Stimulated activated memory B cell treated with anti-CD40 and anti-IgM and Interleukin-4, amounts not matched to agents 10 μg/mL and 1 μg/mL and 100 μg/mL, for 72 hours (primary cell): Measurements from ENCODE around the gene CENPL.
"Not testable (repeated sequence)": the region's sequence is repeated elsewhere in the genome, so short reads cannot be mapped to it uniquely, and the experiment has no call there.

ENCODE experiments used
- ATAC-seq: fragments of 150-1000 bp; cut with Tn5 transposase; 2 replicates; pipeline ENCODE4 v1.10.0; 2021
- H3K27ac Mint-ChIP-seq: one replicate; pipeline ENCODE4 v1.8.0; 2022; ENCODE audit warnings: mild to moderate bottlenecking, mixed read lengths
- H3K27me3 Mint-ChIP-seq: one replicate; pipeline ENCODE4 v1.8.0; 2022; ENCODE audit warnings: mixed read lengths
- H3K36me3 Mint-ChIP-seq: one replicate; pipeline ENCODE4 v1.8.0; 2022; ENCODE audit warnings: mixed read lengths
- H3K4me1 Mint-ChIP-seq: one replicate; pipeline ENCODE4 v1.8.0; 2022; ENCODE audit warnings: mixed read lengths
- H3K4me3 Mint-ChIP-seq: one replicate; pipeline ENCODE4 v1.8.0; 2022; ENCODE audit warnings: mild to moderate bottlenecking, moderate library complexity, mixed read lengths
- H3K9me3 Mint-ChIP-seq: one replicate; pipeline ENCODE4 v1.8.0; 2022; ENCODE audit warnings: mixed read lengths

CENPL gene

DNA sequence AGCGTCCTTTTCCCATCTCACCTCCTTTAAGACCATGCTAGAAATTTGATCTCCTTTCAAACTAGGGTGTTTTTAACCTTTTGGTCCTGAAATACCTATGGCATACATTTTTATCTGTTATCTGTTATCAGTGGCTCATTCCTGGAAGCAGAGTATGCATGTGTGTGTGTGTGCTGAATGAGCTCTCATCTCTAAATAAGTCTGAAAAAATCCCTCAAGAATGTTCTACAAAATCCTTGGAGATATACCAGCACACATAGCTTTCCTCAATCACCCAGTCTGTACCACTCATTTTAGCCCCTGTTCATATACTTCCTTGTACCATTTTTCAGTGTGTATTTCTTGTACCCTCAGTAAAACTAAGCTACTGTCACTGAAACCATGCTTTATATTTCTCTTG, 6.2 kb downstream of the CENPL start:
- Mint-ChIP-seq H3K27ac (no peak overlapping the region), H3K4me3 (no peak overlapping the region)

DNA sequence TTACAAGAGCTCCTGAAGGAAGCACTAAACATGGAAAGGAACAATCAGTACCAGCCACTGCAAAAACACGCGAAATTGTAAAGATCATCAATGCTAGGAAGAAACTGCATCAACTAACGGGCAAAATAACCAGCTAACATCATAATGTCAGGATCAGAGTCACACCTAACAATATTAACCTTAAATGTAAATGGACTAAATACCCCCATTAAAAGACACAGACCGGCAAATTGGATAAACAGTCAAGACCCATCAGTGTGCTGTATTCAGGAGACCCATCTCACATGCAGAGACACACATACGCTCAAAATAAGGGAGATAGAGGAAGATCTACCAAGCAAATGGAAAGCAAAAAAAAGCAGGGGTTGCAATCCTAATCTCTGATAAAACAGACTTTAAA, 11.0 kb downstream of the CENPL start:
- peaks cover 65% of the 10 kb centered on the region for H3K36me3 Mint-ChIP-seq

More for the DNA sequence above, 6.2 kb downstream of the CENPL start:
- Mint-ChIP-seq H3K36me3 (peaks cover 58% of the 10 kb centered on the region), H3K9me3 (peaks cover 5% of the 10 kb centered on the region), H3K4me1 (peaks cover 50% of the 10 kb centered on the region), H3K27me3 (no peaks in the 10 kb centered on the region)
- no peak for ATAC-seq

DNA sequence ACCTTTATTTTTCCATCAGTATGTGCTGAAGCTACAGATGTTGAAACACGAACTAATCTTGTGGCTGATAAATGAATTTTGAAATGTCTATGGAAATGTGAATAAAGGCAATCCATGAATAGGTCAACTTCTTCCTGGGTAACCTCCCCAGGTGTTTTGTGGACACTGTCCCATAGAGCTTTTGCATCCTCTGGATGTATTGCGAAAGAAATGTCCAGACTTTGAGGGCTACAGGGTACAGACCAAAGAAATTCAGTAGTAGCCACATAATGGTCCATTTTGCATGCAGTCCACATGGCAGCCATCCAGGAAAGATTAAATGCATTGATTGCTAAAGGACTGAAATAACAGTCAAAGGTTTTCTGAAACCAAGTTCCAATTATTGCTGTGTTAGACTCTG, 21.7 kb downstream of the CENPL start:
- ATAC-seq: no peak
- Mint-ChIP-seq H3K36me3 (peaks cover 46% of the 10 kb centered on the region), H3K27me3 (no peaks in the 10 kb centered on the region), H3K4me3 (no peak overlapping the region), H3K9me3 (no peaks in the 10 kb centered on the region), H3K27ac (no peak overlapping the region), H3K4me1 (no peaks in the 10 kb centered on the region)

More for the DNA sequence above, 11.0 kb downstream of the CENPL start:
- ATAC-seq, H3K9me3 Mint-ChIP-seq, H3K27ac Mint-ChIP-seq, H3K27me3 Mint-ChIP-seq, H3K4me3 Mint-ChIP-seq: not testable (repeated sequence)
- H3K4me1 Mint-ChIP-seq: peaks cover 34% of the 10 kb centered on the region

DNA sequence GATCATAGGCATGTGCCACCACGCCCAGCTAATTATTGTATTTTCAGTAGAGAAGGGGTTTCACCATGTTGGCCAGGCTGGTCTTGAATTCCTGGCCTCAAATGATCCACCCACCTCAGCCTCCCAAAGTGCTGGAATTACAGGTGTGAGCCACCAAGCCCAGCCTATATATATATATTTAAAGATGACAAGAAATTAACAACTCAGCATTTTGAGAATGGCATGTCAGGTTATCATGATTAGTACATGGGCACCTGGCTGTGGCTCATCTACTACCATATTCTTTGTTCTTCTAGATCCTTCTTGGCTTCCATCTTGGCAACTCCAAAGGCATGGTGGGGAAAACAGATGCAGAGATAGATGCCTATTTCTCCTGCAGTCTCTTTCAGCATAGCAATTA, 24.7 kb downstream of the CENPL start:
- not testable (repeated sequence) for H3K4me1 Mint-ChIP-seq, H3K4me3 Mint-ChIP-seq, H3K27me3 Mint-ChIP-seq, H3K9me3 Mint-ChIP-seq, H3K27ac Mint-ChIP-seq, ATAC-seq
- H3K36me3 Mint-ChIP-seq: peaks cover 38% of the 10 kb centered on the region

DNA sequence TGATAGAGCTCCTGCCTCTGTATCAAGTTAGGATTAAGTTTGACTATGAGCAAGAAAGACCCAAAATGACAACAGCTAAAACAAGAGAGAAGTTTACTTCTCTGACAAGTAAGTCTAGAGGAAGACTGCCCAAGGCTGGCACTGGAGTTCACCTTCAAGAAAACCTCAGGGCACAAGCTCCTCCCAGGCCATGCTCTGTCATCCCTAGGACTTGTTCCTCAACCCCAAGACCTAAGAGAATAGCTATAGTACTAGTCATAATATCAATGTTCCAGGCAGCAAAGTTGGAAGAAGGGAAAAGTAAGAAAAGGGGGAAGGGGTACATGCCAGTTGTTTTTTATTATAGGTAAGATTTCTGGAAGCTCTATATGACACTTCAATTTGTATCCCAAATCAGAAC, 26.6 kb downstream of the CENPL start:
- H3K4me1 Mint-ChIP-seq: no peaks in the 10 kb centered on the region
- peaks cover 27% of the 10 kb centered on the region for H3K36me3 Mint-ChIP-seq
- H3K27me3 Mint-ChIP-seq: no peaks in the 10 kb centered on the region
- H3K27ac Mint-ChIP-seq: no peak overlapping the region
- no peak overlapping the region for H3K4me3 Mint-ChIP-seq
- ATAC-seq: no peak
- H3K9me3 Mint-ChIP-seq: no peaks in the 10 kb centered on the region

DNA sequence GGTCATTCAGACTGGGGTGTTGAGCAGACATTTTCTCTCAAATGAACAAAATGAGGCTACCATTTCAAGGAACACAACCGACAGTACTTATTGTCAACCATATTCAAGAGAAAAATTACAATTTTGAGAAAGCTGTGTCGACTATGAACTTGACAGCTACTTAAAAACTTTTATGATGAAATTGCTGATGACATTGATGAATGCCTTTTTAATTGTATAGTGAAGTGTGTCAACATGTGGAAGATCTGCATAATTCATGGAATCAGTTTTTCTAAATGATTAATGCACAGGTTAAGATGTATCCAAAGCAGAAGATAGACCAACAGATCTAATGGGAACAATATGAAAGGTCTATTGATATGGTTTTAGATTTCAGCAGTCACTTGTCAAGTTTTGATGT, 34.8 kb downstream of the CENPL start:
- Mint-ChIP-seq H3K9me3 (no peaks in the 10 kb centered on the region), H3K27ac (no peak overlapping the region), H3K27me3 (no peaks in the 10 kb centered on the region), H3K4me1 (no peaks in the 10 kb centered on the region), H3K36me3 (peaks cover 21% of the 10 kb centered on the region), H3K4me3 (no peak overlapping the region)
- ATAC-seq: no peak

DNA sequence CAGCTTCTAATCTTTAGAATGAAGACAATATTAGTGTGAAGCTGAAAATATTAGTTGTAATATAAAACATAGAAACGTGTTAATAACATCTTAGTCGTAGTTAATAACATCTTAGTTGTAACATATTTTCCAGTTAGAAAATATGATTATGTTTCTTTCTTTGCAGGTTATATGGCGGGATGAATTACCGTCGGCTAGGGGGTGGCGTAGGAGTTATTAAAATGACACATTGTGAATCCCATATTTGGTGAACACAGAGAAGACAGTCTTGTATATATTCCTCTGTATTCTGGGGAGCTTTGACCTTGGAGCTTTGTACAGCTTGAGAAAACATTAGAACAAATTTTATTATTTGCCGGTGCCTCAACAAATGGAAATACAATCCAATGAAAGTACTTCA, 39.7 kb downstream of the CENPL start:
- H3K36me3 Mint-ChIP-seq: peaks cover 48% of the 10 kb centered on the region
- H3K27ac Mint-ChIP-seq: no peak overlapping the region
- H3K4me1 Mint-ChIP-seq: no peaks in the 10 kb centered on the region
- ATAC-seq: no peak
- H3K9me3 Mint-ChIP-seq: no peaks in the 10 kb centered on the region
- no peak overlapping the region for H3K4me3 Mint-ChIP-seq
- no peaks in the 10 kb centered on the region for H3K27me3 Mint-ChIP-seq

DNA sequence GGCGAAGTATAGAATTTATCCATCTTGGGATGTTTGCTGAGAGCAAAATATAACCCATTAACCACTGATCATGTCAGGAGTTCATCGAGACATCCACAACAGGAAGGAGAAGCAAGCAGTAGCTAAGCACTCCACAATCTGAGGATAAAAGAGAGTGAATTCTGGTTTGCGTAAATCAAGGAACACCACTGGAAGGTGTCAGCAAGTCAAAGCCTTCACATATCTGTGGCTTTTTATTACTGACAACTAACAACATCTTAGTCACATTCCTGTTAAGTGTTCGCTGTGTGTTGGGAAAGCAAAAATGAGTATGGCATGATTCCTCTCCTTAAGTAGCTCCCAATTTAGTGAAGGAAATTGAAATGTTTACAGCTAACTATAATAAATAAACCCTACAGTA, 44.7 kb downstream of the CENPL start:
- Mint-ChIP-seq H3K27me3 (no peaks in the 10 kb centered on the region), H3K9me3 (no peaks in the 10 kb centered on the region), H3K27ac (no peak overlapping the region), H3K36me3 (peaks cover 69% of the 10 kb centered on the region), H3K4me3 (no peak overlapping the region), H3K4me1 (no peaks in the 10 kb centered on the region)
- ATAC-seq: no peak

DNA sequence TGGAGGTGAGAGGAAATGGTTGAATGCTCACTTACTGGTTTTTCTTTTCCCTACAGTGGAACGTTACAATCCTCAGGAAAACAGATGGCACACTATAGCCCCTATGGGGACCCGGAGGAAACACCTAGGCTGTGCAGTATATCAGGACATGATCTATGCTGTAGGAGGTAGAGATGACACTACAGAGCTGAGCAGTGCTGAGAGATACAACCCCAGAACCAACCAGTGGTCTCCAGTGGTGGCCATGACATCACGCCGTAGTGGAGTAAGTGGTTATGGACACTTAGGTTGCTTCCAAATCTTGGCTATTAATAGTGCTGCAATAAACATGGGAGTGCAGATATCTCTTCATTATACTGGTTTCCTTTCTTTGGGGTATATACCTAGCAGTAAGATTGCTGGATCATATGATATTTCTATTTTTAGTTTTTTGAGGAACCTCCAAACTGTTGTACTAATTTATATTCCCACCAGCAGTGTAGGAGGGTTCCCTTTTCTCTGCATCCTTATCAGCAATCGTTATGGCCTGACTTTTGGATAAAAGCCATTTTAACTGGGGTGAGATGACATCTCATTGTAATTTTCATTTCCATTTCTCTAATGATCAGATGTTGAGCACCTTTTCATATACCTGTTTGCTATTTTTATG, 49.0 kb downstream of the CENPL start:
- H3K4me3 Mint-ChIP-seq: no peak overlapping the region
- H3K27me3 Mint-ChIP-seq: no peaks in the 10 kb centered on the region
- H3K9me3 Mint-ChIP-seq: no peaks in the 10 kb centered on the region
- H3K36me3 Mint-ChIP-seq: peaks cover 59% of the 10 kb centered on the region
- no peak for ATAC-seq
- no peak overlapping the region for H3K27ac Mint-ChIP-seq
- no peaks in the 10 kb centered on the region for H3K4me1 Mint-ChIP-seq

DNA sequence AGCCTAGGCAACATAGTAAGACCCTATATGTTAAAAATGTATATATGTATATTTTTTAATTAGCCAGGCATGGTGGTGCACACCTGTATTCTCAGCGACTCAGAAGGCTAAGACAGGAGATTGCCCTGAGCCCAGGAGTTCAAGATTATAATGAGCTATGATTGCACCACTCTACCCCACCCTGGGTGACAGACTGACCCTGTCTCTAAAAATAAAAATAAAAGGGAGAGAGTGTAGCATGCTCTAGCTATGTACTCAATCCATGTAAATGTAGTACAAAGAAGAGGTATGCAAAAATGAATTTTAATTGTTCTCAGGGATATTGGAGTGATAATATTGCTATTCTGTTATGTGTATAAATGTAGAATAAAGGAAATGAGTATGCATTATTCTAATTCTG, 53.1 kb downstream of the CENPL start:
- peaks cover 49% of the 10 kb centered on the region for H3K36me3 Mint-ChIP-seq
- H3K9me3 Mint-ChIP-seq: no peaks in the 10 kb centered on the region
- no peaks in the 10 kb centered on the region for H3K4me1 Mint-ChIP-seq
- H3K27ac Mint-ChIP-seq: no peak overlapping the region
- no peaks in the 10 kb centered on the region for H3K27me3 Mint-ChIP-seq
- no peak for ATAC-seq
- H3K4me3 Mint-ChIP-seq: no peak overlapping the region

DNA sequence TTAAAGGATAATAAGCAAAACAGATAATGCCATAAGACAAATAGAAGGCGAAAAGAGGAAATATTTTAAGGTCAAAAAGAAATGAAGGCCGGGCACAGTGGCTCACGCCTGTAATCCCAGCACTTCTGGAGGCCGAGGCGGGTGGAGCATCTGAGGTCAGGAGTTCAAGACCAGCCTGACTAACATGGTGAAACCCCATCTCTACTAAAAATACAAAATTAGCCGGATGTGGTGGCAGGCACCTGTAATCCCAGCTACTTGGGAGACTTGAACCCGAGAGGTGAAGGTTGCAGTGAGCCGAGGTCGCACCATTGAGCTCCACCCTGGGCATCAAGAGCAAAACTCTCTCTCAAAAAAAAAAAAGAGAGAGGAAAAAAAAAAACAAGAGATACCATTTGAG, 54.4 kb downstream of the CENPL start:
- not testable (repeated sequence) for H3K4me3 Mint-ChIP-seq, H3K27me3 Mint-ChIP-seq, H3K27ac Mint-ChIP-seq, H3K9me3 Mint-ChIP-seq, ATAC-seq, H3K4me1 Mint-ChIP-seq
- H3K36me3 Mint-ChIP-seq: peaks cover 43% of the 10 kb centered on the region

DNA sequence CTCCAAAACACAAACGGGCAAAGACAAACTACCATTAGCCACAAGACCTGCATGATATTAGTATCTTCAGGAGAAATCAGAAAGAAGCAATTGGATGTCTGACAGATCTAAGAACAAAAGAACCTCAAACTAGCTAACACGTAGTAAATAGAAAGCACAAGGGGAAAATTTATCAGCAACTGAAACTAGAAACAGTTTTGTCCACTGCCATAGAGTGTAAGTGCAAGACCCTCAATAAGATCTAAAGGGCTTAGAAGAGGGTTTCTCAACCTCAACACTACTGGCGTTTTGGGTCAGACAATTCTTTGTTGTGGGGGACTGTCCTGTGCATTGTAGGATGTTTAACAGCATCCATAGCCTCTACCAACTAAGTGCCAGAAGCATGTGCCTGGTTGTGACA, 55.9 kb downstream of the CENPL start:
- Mint-ChIP-seq H3K27ac (no peak overlapping the region), H3K4me3 (no peak overlapping the region), H3K4me1 (no peaks in the 10 kb centered on the region), H3K36me3 (peaks cover 44% of the 10 kb centered on the region), H3K9me3 (peaks cover 8% of the 10 kb centered on the region), H3K27me3 (no peaks in the 10 kb centered on the region)
- ATAC-seq: no peak

DNA sequence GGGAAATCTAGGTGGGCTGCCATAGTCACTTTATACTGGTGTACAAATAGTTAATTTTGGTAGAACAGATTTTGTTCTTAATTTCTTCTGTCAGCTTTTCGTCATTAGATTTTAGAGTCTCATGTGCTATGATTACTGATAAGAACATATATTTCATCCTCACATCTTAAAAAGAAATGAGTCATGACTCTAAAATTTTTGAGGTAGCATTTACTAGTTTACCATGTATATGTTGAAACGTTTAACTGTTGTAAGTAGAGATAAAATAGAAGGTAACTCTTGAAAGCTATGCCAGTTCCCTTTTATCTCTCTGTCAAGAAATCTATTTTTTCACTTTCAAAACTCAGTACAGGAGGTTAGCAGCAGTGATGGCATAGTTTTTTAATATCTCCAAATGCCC, 56.5 kb downstream of the CENPL start:
- Mint-ChIP-seq H3K9me3 (peaks cover 13% of the 10 kb centered on the region), H3K27ac (no peak overlapping the region), H3K36me3 (peaks cover 50% of the 10 kb centered on the region), H3K4me1 (no peaks in the 10 kb centered on the region), H3K4me3 (no peak overlapping the region), H3K27me3 (no peaks in the 10 kb centered on the region)
- ATAC-seq: no peak

DNA sequence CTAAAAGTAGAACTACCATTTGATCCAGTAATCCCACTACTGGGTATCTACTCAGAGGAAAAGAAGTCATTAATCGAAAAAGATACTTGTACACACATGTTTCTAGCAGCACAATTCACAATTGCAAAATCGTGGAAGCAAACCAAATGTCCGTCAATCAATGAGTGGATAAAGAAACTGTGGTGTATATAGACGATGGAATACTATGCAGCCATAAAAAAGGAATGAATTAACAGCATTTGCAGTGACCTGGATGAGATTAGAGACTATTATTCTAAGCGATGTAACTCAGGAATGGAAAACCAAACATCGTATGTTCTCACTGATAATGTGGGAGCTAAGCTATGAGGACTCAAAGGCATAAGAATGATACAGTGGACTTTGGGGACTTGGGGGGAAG, 60.4 kb downstream of the CENPL start:
- Mint-ChIP-seq H3K36me3 (peaks cover 76% of the 10 kb centered on the region), H3K9me3 (peaks cover 16% of the 10 kb centered on the region)
- H3K4me1 Mint-ChIP-seq, H3K4me3 Mint-ChIP-seq, ATAC-seq, H3K27ac Mint-ChIP-seq, H3K27me3 Mint-ChIP-seq: not testable (repeated sequence)

DNA sequence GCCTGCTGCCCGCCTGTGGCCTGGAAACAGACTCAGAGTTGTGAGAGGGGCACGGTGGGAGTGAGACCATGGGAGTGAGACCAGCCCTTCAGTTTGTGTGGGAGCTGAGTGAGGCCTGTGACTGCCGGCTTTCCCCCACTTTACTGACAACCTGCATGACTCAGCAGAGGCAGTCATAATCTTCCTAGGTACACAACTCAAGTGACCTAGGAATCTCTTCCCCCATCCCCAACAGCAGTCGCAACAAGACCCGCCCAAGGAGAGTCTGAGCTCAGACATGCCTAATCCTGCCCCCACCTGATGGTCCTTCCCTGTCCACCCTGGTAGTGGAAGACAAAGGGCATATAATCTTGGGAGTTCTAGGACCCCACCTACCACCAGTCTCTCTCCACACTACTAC, 65.7 kb downstream of the CENPL start:
- Mint-ChIP-seq H3K27ac (no peak overlapping the region), H3K4me1 (no peaks in the 10 kb centered on the region), H3K9me3 (peaks cover 9% of the 10 kb centered on the region), H3K27me3 (no peaks in the 10 kb centered on the region), H3K4me3 (no peak overlapping the region), H3K36me3 (peaks cover 74% of the 10 kb centered on the region)
- no peak for ATAC-seq

DNA sequence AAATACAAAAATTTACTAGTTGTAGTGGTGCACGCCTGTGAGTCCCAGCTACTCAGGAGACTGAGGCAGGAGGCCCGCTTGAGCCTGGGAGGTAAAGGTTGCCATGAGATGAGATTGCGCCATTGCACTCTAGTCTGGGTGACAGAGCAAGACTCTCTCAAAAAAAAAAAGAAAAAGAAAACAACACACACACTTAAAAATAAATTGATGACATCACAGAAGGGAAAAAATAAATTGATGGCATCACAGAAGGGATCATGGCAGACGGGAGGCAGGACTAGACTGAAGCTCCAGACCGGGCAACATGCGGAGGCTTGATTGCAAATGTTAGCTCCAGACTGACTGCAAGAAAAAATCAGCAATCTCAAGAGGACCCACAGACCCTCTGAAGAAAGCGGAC, 66.6 kb downstream of the CENPL start:
- Mint-ChIP-seq H3K36me3 (peaks cover 72% of the 10 kb centered on the region), H3K27ac (no peak overlapping the region), H3K9me3 (peaks cover 3% of the 10 kb centered on the region)

DNA sequence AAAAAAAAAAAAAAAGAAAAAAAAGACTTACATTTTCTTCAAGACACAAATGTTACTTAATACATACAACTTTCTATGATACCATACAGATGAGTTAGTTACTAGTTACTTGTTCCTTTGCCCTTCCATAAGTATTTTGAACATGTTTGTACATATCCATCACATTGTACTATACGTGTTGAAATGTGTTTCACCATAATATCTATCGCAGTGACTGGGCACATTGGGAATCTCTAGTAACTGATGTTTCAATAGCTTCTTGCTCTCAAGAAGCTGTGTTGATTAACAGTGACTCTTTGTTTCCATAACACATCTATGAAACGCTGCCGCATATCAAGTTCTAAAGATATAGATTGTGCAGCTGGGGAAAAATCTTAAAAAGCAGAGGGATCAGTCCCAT, 67.0 kb downstream of the CENPL start:
- no peaks in the 10 kb centered on the region for H3K27me3 Mint-ChIP-seq
- peaks cover 69% of the 10 kb centered on the region for H3K36me3 Mint-ChIP-seq
- no peak overlapping the region for H3K4me3 Mint-ChIP-seq
- no peak overlapping the region for H3K27ac Mint-ChIP-seq
- peaks cover 3% of the 10 kb centered on the region for H3K9me3 Mint-ChIP-seq
- no peaks in the 10 kb centered on the region for H3K4me1 Mint-ChIP-seq
- ATAC-seq: no peak

More for the DNA sequence above, 66.6 kb downstream of the CENPL start:
- no peaks in the 10 kb centered on the region for H3K4me1 Mint-ChIP-seq
- no peak overlapping the region for H3K4me3 Mint-ChIP-seq
- no peak for ATAC-seq
- no peaks in the 10 kb centered on the region for H3K27me3 Mint-ChIP-seq
